Stimulated activated CD8-positive, alpha-beta memory T cell treated with anti-CD3 and anti-CD28 coated beads, Interleukin-15, amount 100 ng/mL, for 4 hours (primary cell): ENCODE measurements around the gene VPS39.

Source experiments
- DNase-seq, 2 donors: peaks; one replicate each; pipeline ENCODE4 v3.0.0-alpha.2; 2020; ENCODE audit warnings: low read depth in 2 of 2

Gene VPS39

GRCh38 chr15:42198516-42198915 lies 9.6 kb downstream of the VPS39 start:
- DNase-seq: no peak

GRCh38 chr15:42194513-42194912 lies 13.6 kb downstream of the VPS39 start:
- no peak for DNase-seq

- no peak for DNase-seq
Measured at GRCh38 chr15:42193383-42193782, 14.7 kb downstream of the VPS39 start.

- no peak for DNase-seq
Measured at GRCh38 chr15:42191610-42192346, 16.3 kb downstream of the VPS39 start.

- DNase-seq: no peak
Measured at GRCh38 chr15:42190370-42190769, 17.7 kb downstream of the VPS39 start.

GRCh38 chr15:42185801-42186200 lies 22.3 kb downstream of the VPS39 start:
- no peak for DNase-seq

GRCh38 chr15:42184736-42185135 lies 23.4 kb downstream of the VPS39 start:
- DNase-seq: no peak

- DNase-seq: no peak
Measured at GRCh38 chr15:42184296-42184695, 23.8 kb downstream of the VPS39 start.

GRCh38 chr15:42182961-42183360 lies 25.1 kb downstream of the VPS39 start:
- DNase-seq: no peak

GRCh38 chr15:42182328-42182886 lies 25.7 kb downstream of the VPS39 start:
- no peak for DNase-seq

GRCh38 chr15:42178056-42178455 lies 30.0 kb downstream of the VPS39 start:
- DNase-seq: no peak

- DNase-seq: no peak
Measured at GRCh38 chr15:42175671-42176070, 32.4 kb downstream of the VPS39 start.

GRCh38 chr15:42172475-42172874 lies 35.6 kb downstream of the VPS39 start:
- DNase-seq: no peak

GRCh38 chr15:42171795-42172194 lies 36.3 kb downstream of the VPS39 start:
- no peak for DNase-seq

GRCh38 chr15:42171122-42171521 lies 37.0 kb downstream of the VPS39 start:
- DNase-seq: no peak

- DNase-seq: no peak
Measured at GRCh38 chr15:42166225-42166940, 41.7 kb downstream of the VPS39 start.

GRCh38 chr15:42165106-42165505 lies 43.0 kb downstream of the VPS39 start:
- DNase-seq: no peak

GRCh38 chr15:42163947-42164550 lies 44.1 kb downstream of the VPS39 start:
- DNase-seq: no peak

GRCh38 chr15:42163291-42163690 lies 44.8 kb downstream of the VPS39 start:
- no peak for DNase-seq

GRCh38 chr15:42160136-42160535 lies 48.0 kb downstream of the VPS39 start:
- no peak for DNase-seq

- no peak for DNase-seq
Measured at GRCh38 chr15:42159381-42160015, 48.6 kb downstream of the VPS39 start.

GRCh38 chr15:42158941-42159340 lies 49.2 kb downstream of the VPS39 start:
- no peak for DNase-seq
